ENCODE data around the gene DPY19L3. TPM values are rescaled to one million over a fixed set of nuclear protein-coding genes. Genes with fewer than 3 reads are reported as not detected.
"Not testable (repeated sequence)": the region's sequence is repeated elsewhere in the genome, so short reads cannot be mapped to it uniquely, and the experiment has no call there.

The DPY19L3 gene
- polyA plus RNA-seq, 3 donors: 57.0 to 60.2 (median 58.8) TPM

DNA sequence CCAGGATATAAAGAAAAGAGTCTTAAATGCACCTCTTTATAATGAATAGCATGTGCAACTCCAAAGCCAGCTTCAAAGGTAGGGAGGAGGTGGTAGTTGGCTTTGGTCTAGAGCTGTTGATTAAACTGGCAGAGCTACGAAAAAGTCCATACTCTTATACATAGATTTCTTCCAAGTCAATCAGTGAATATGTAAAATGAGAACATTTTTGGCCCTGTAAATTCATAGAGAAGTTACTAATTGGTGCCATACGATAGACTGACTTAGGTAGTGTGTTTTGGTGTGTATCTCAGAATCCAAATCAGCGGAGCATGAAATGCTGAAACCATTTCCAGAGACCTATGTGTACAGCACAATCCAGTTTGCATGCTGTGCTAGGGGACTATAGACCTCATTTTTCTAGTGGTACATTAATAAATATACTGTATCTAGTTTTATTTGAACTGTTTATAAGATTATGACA lies 17.1 kb upstream of the DPY19L3 start:
- DNase-seq (ENCODE audit: low read depth in 3 of 3, low spot score in 2 of 3): no peak

DNA sequence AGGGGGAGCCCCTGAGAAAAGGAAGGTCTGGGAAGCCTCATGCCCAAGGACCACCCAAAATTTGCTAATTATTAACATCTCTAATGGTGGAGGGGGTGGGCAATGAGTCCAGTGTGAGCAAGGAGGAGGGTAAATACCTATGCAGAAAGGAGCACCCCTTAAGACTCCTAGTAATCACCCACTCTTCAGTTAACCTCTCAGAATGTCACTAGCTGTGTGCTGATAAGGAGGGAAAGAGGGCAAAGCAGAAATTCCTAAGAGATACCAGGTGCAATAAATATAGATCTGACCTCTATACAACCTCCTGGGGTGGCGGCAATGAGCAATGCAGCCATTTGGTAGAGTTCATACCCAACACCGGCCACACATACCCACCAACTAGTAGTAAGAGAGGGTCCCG lies 12.7 kb upstream of the DPY19L3 start:
- no peak for DNase-seq (ENCODE audit: low read depth in 3 of 3, low spot score in 2 of 3)

DNA sequence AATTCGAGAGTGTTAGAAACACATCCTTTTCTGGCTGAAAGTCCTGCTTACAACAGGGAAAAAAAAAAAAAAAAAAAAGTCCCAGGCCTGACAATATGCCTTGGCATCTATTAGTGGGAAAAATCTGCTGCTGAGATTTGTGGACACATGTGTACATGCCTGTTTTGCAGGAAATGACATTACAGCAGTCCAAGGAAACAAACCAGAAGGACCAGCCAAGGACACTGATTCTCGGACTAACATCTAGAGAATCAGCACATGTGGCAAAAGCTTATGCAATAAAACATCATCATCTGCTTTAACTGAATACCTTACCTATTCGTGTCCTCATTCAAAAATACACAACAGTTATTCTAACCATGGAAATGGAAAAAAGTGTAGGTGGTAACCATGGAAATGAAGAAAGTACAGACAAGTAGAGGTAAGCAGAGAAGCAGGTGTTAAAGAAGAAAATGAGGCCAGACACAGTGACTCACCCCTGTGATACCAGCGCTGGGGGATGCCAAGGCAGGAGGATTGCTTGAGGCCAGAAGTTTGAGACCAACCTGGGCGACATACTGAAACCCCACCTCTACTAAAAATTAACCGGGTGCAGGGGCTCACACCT lies 9.4 kb upstream of the DPY19L3 start:
- no peak for DNase-seq (ENCODE audit: low read depth in 3 of 3, low spot score in 2 of 3)

DNA sequence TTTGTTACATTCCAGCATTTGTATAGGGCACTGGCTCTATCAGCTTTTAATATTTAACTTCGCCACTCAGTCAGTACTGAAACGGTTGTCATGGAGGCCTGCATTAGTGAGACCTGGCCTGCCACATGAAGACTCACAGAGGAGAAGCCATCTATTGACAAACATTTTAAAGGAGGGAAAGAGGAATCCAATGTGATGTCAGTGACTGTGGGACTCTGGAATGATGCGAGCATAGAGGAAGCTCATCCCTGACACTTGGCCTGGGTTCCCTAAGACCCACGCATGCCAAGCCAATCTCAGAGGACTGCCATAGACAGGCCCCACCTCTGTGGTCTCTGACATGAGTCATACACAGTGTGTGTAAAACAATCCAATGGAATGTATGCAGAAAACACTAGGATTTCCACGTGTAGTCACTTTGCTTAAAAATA lies 7.9 kb upstream of the DPY19L3 start:
- DNase-seq (ENCODE audit: low read depth in 3 of 3, low spot score in 2 of 3): no peak

DNA sequence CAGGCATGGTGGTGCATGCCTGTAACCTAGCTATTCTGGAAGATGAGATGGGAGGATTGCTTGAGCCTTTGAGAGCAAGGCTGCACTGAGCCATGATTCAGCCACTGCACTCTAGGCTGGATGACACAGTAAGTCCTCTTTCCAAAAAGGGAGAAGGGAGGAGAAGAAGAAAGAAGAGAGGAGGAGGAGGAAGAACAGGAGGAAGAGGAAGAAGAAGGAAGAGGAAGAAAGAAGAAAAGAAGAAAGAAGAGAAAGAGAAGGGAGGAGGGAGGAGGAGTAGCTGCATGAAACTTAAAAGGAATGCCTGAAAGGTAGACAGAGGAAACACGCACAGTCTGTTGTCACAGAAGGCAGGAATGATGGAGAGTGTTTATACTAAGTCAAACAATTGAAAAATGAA lies 3.6 kb upstream of the DPY19L3 start:
- no peak for DNase-seq (ENCODE audit: low read depth in 3 of 3, low spot score in 2 of 3)

DNA sequence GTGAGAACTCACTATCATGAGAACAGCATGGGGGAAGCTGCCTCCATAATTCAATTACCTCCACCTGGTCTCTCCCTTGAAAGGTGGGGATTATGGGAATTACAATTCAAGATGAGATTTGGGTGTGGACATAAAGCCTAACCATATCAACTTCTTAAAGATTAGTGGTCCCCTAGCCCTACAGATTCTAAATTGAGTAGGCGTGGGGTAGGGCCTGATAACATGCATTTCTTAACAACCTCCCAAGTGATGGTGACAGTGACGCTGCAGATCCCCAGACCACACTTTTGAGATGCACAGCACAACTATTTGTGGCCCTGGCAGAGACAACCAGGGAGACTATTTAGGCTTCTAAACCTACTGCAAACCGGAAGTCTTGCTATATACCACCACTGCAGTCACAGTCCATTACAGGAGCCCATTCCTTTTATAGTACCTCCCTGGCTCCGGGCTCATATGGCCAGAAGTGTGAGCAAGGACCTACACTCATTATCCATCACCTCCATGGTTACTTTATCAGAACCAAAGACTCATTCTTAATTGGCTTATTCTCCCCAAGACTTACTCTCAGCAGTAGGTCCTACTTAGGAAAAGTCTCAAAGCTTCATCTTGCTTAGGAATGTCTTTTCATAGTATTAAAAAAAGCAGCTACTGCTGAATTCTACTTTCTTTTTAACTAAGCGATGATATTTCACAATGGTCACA lies 2.1 kb upstream of the DPY19L3 start:
- DNase-seq (ENCODE audit: low read depth in 3 of 3, low spot score in 2 of 3): no peak

GRCh38 chr19:32404213-32404932 lies 1.2 kb upstream of the DPY19L3 start:
- DNase-seq (ENCODE audit: low read depth in 3 of 3, low spot score in 2 of 3): no peak

DNA sequence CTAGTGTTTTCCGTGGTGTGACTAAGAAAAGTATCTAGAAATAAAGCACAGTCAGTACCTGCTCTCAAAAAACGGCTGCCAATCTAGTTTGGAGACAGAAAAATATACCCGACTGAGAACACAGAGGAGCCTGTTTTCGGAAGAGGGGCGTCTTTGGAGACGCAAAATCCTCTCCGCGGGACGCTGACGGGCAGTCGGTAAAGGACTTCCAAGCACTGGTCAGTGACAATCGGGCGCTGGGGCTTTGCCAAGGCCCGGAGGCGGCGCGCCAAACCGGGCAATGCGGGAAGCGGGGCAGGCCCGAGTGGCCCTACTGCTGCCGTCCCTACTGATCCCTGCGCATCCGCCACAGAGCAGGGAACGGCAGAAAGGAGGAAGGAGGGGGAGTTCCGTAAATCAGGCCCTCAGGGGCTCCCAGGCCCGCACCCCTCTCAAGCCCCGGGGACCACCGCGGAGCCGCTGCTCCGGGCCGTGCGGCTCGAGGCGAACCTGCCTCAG lies 588 bp upstream of the DPY19L3 start:
- no peak for DNase-seq (ENCODE audit: low read depth in 3 of 3, low spot score in 2 of 3)

DNA sequence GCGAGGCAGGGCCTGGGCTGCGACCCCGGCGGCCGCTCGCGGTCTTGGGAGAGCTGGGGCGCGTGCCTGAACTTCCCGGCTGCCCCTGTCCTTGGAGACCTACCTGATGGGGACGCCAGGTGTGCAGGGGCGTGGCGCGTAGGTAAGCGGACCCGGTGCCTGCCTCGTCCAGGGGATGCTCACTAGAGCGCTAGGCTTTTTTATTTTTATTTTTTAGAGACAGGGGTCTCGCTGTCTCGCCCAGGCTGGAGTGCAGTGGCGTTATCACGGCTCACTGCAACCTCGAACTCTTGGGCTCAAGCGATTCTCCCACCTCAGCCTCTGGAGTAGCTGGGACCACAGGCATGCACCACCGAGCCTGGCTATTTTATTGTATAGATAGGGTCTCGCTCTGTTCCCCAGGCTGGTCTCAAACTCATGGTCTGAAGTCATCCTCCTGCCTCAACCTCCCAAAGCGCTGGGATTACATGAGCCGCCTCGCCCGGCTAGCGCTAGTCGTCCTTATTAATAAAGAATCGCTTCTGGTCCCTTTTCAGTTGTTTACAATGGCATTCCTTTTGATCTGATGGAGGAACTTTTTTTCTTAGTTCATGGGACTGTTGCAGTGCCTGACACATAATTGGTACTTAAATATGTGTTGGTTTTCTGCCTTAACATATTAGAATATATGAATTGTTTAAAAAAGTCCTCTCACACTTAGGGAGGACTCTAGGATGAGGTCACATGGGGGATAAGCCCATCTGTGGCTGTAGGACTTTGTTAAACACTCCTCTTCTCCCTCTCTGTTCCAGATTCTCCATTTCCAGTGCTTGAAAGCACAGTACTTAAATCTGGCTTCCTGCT lies 812 bp downstream of the DPY19L3 start:
- DNase-seq (ENCODE audit: low read depth in 3 of 3, low spot score in 2 of 3): no peak

GRCh38 chr19:32407004-32407992 lies 1.7 kb downstream of the DPY19L3 start:
- no peak for DNase-seq (ENCODE audit: low read depth in 3 of 3, low spot score in 2 of 3)

- DNase-seq (ENCODE audit: low read depth in 3 of 3, low spot score in 2 of 3): no peak
These were observed 9.7 kb downstream of the DPY19L3 start for GRCh38 chr19:32415246-32415645.

- DNase-seq (ENCODE audit: low read depth in 3 of 3, low spot score in 2 of 3): no peak
These were observed 10.1 kb downstream of the DPY19L3 start for GRCh38 chr19:32415669-32416068.

DNA sequence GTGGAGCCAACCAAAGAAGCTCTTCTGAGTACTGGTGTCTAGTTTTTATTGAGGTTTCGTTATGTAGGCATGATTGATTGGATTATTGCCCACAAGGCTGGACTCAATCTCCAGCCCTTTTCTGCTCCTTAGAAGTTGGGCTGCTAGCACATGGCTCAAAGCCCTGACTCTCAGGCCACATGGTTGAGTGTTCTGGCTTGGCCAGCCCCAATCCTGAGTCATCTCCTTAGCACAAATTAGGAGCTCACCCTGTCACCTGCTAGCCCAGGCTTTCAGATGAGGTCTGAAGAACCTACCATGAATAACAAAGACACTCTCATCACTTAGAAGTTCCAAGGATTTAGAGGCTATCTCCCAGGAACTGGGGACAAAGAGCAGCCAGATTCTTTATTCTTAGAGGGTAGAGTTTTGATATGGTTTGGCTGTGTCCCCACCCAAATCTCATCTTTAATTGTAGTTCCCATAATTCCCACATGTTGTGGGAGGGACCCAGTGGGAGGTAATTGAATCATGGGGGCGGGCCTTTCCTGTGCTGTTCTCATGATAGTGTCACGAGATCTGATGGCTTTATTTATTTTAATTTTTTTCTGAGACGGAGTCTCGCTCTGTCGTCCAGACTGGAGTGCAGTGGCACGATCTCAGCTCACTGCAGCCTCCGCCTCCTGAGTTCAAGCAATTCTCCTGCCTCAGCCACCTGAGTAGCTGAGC lies 11.3 kb downstream of the DPY19L3 start:
- DNase-seq (ENCODE audit: low read depth in 3 of 3, low spot score in 2 of 3): no peak

- no peak for DNase-seq (ENCODE audit: low read depth in 3 of 3, low spot score in 2 of 3)
These were observed 12.6 kb downstream of the DPY19L3 start for GRCh38 chr19:32418155-32418554.

- no peak for DNase-seq (ENCODE audit: low read depth in 3 of 3, low spot score in 2 of 3)
These were observed 16.2 kb downstream of the DPY19L3 start for GRCh38 chr19:32421589-32422361.

- no peak for DNase-seq (ENCODE audit: low read depth in 3 of 3, low spot score in 2 of 3)
These were observed 16.9 kb downstream of the DPY19L3 start for GRCh38 chr19:32422435-32422834.

DNA sequence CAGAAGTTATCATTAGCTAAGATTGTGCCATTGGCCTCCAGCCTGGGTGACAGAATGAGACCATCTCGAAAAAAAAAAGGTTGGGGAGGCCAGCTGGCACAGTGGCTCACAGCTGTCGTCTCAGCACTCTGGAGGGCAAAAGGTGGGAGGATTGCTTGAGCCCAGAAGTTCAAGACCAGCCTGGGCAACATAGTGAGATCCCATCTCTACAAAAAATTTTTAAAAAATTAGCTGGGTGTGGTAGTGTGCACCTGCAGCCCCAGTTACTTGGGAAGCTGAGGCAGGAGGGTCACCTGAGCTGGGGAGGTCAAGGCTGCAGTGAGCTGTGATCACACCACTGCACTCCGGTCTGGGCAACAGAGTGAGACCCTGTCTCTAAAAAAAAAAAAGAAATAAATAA lies 18.4 kb downstream of the DPY19L3 start:
- DNase-seq (ENCODE audit: low read depth in 3 of 3, low spot score in 2 of 3): not testable (repeated sequence)

DNA sequence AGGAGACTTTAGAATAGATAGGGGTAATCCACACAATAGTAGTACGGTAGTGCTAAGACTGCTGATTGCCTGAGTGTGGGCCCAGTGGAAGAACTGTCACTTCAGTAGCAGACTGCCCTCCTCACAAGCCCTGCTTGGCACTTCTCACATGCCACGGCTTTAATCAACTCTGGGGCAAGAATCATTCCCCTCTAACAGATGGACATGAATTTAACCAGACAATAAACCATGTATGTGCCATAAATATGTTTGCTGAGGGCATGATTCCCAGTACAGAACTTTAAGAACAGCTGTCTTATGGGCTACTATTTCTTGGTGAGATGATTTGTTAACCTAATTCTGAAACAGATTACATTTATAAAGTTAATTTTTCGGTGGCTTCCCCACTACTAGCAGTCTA lies 22.0 kb downstream of the DPY19L3 start:
- no peak for DNase-seq (ENCODE audit: low read depth in 3 of 3, low spot score in 2 of 3)
